Measurements from ENCODE around the gene PTK6.

DNA sequence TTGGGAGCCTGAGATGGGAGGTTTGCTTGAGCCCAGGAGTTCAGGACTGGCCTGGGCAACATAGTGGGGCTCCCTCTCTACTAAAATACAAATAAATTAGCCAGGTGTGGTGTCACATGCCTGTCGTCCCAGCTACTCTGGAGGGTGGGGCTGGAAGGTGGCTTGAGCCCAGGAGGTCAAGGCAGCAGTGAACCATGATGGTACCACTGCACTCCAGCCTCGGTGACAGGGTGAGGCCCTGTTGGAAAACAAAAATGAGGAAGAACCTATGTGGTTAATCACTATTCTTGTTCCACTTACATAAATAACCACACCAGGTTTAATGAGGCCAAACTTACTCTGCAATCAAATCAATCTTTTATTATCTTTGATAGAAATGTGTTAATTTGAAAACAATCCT lies 11.2 kb downstream of the PTK6 start:
- TF ChIP-seq POLR2A (IDR thresholded peaks at IDR 0.05): no peak
- TF ChIP-seq, protein P1, sequence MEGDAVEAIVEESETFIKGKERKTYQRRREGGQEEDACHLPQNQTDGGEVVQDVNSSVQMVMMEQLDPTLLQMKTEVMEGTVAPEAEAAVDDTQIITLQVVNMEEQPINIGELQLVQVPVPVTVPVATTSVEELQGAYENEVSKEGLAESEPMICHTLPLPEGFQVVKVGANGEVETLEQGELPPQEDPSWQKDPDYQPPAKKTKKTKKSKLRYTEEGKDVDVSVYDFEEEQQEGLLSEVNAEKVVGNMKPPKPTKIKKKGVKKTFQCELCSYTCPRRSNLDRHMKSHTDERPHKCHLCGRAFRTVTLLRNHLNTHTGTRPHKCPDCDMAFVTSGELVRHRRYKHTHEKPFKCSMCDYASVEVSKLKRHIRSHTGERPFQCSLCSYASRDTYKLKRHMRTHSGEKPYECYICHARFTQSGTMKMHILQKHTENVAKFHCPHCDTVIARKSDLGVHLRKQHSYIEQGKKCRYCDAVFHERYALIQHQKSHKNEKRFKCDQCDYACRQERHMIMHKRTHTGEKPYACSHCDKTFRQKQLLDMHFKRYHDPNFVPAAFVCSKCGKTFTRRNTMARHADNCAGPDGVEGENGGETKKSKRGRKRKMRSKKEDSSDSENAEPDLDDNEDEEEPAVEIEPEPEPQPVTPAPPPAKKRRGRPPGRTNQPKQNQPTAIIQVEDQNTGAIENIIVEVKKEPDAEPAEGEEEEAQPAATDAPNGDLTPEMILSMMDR (IDR thresholded peaks at IDR 0.05): no peak
